Activated naive CD8-positive, alpha-beta T cell (primary cell): ENCODE measurements around the gene YTHDF1.
"Not testable (repeated sequence)": the region's sequence is repeated elsewhere in the genome, so short reads cannot be mapped to it uniquely, and the experiment has no call there.

Source experiments
- H3K27ac Mint-ChIP-seq: one replicate; pipeline ENCODE4 v1.8.0; 2021; ENCODE audit warnings: mixed read lengths
- H3K27me3 Mint-ChIP-seq: one replicate; pipeline ENCODE4 v1.8.0; 2021; ENCODE audit warnings: mixed read lengths
- H3K36me3 Mint-ChIP-seq: one replicate; pipeline ENCODE4 v1.8.0; 2021; ENCODE audit warnings: mixed read lengths
- H3K4me1 Mint-ChIP-seq: one replicate; pipeline ENCODE4 v1.8.0; 2021; ENCODE audit warnings: low read depth, mixed read lengths
- H3K4me3 Mint-ChIP-seq: one replicate; pipeline ENCODE4 v1.8.0; 2021; ENCODE audit warnings: mild to moderate bottlenecking, mixed read lengths
- H3K9me3 Mint-ChIP-seq: one replicate; pipeline ENCODE4 v1.8.0; 2021; ENCODE audit warnings: low read depth, mixed read lengths

Gene YTHDF1

GRCh38 chr20:63160641-63161175 lies 55.2 kb downstream of the YTHDF1 start:
- H3K36me3 Mint-ChIP-seq: no peaks in the 10 kb centered on the region
- peaks cover 5% of the 10 kb centered on the region for H3K4me1 Mint-ChIP-seq
- no peaks in the 10 kb centered on the region for H3K9me3 Mint-ChIP-seq
- H3K4me3 Mint-ChIP-seq: no peak overlapping the region
- H3K27me3 Mint-ChIP-seq: peaks cover 4% of the 10 kb centered on the region
- H3K27ac Mint-ChIP-seq: no peak overlapping the region

GRCh38 chr20:63159826-63160640 lies 55.9 kb downstream of the YTHDF1 start:
- Mint-ChIP-seq H3K4me1 (peaks cover 5% of the 10 kb centered on the region), H3K4me3 (no peak overlapping the region), H3K27me3 (peaks cover 4% of the 10 kb centered on the region), H3K36me3 (no peaks in the 10 kb centered on the region), H3K27ac (no peak overlapping the region), H3K9me3 (no peaks in the 10 kb centered on the region)

- H3K9me3 Mint-ChIP-seq, H3K4me3 Mint-ChIP-seq, H3K27me3 Mint-ChIP-seq, H3K4me1 Mint-ChIP-seq, H3K36me3 Mint-ChIP-seq, H3K27ac Mint-ChIP-seq: not testable (repeated sequence)
Observed at GRCh38 chr20:63159251-63159650, 56.7 kb downstream of the YTHDF1 start.

GRCh38 chr20:63158845-63159244 lies 57.1 kb downstream of the YTHDF1 start:
- no peak overlapping the region for H3K4me3 Mint-ChIP-seq
- H3K9me3 Mint-ChIP-seq: no peaks in the 10 kb centered on the region

GRCh38 chr20:63158352-63158751 lies 57.6 kb downstream of the YTHDF1 start:
- H3K27me3 Mint-ChIP-seq: peaks cover 4% of the 10 kb centered on the region
- H3K4me3 Mint-ChIP-seq: no peak overlapping the region
- no peaks in the 10 kb centered on the region for H3K36me3 Mint-ChIP-seq
- H3K27ac Mint-ChIP-seq: no peak overlapping the region
- peaks cover 3% of the 10 kb centered on the region for H3K4me1 Mint-ChIP-seq
- H3K9me3 Mint-ChIP-seq: no peaks in the 10 kb centered on the region

More at GRCh38 chr20:63158845-63159244, 57.1 kb downstream of the YTHDF1 start:
- no peak overlapping the region for H3K27ac Mint-ChIP-seq
- peaks cover 4% of the 10 kb centered on the region for H3K27me3 Mint-ChIP-seq
- H3K36me3 Mint-ChIP-seq: no peaks in the 10 kb centered on the region
- H3K4me1 Mint-ChIP-seq: peaks cover 5% of the 10 kb centered on the region

GRCh38 chr20:63157431-63157830 lies 58.5 kb downstream of the YTHDF1 start:
- H3K9me3 Mint-ChIP-seq, H3K4me3 Mint-ChIP-seq, H3K4me1 Mint-ChIP-seq, H3K36me3 Mint-ChIP-seq, H3K27ac Mint-ChIP-seq, H3K27me3 Mint-ChIP-seq: not testable (repeated sequence)

- peaks cover 4% of the 10 kb centered on the region for H3K27me3 Mint-ChIP-seq
- no peak overlapping the region for H3K27ac Mint-ChIP-seq
- H3K36me3 Mint-ChIP-seq: no peaks in the 10 kb centered on the region
- no peaks in the 10 kb centered on the region for H3K9me3 Mint-ChIP-seq
- no peak overlapping the region for H3K4me3 Mint-ChIP-seq
- H3K4me1 Mint-ChIP-seq: no peaks in the 10 kb centered on the region
Observed at GRCh38 chr20:63156221-63156671, 59.7 kb downstream of the YTHDF1 start.

GRCh38 chr20:63155266-63156165 lies 60.4 kb downstream of the YTHDF1 start:
- H3K9me3 Mint-ChIP-seq: no peaks in the 10 kb centered on the region
- H3K4me1 Mint-ChIP-seq: no peaks in the 10 kb centered on the region
- peaks cover 4% of the 10 kb centered on the region for H3K27me3 Mint-ChIP-seq
- H3K27ac Mint-ChIP-seq: no peak overlapping the region
- no peaks in the 10 kb centered on the region for H3K36me3 Mint-ChIP-seq
- H3K4me3 Mint-ChIP-seq: no peak overlapping the region

- Mint-ChIP-seq H3K27me3 (peaks cover 12% of the 10 kb centered on the region), H3K4me1 (no peaks in the 10 kb centered on the region), H3K36me3 (no peaks in the 10 kb centered on the region), H3K4me3 (no peak overlapping the region), H3K9me3 (no peaks in the 10 kb centered on the region), H3K27ac (no peak overlapping the region)
Observed at GRCh38 chr20:63154395-63154794, 61.5 kb downstream of the YTHDF1 start.

GRCh38 chr20:63153254-63154221 lies 62.4 kb downstream of the YTHDF1 start:
- H3K9me3 Mint-ChIP-seq: no peaks in the 10 kb centered on the region
- H3K4me3 Mint-ChIP-seq: no peak overlapping the region
- no peaks in the 10 kb centered on the region for H3K4me1 Mint-ChIP-seq
- peaks cover 2% of the 10 kb centered on the region for H3K36me3 Mint-ChIP-seq
- peaks cover 12% of the 10 kb centered on the region for H3K27me3 Mint-ChIP-seq
- no peak overlapping the region for H3K27ac Mint-ChIP-seq

- Mint-ChIP-seq H3K4me3 (no peak overlapping the region), H3K4me1 (no peaks in the 10 kb centered on the region), H3K36me3 (peaks cover 9% of the 10 kb centered on the region), H3K27me3 (peaks cover 19% of the 10 kb centered on the region), H3K9me3 (peaks cover 9% of the 10 kb centered on the region), H3K27ac (no peak overlapping the region)
Observed at GRCh38 chr20:63152322-63153253, 63.3 kb downstream of the YTHDF1 start.

GRCh38 chr20:63151554-63152321 lies 64.2 kb downstream of the YTHDF1 start:
- Mint-ChIP-seq H3K4me3 (no peak overlapping the region), H3K4me1 (no peaks in the 10 kb centered on the region), H3K27ac (no peak overlapping the region), H3K36me3 (peaks cover 9% of the 10 kb centered on the region), H3K9me3 (peaks cover 12% of the 10 kb centered on the region), H3K27me3 (peaks cover 23% of the 10 kb centered on the region)
